Kidney tubule cell (primary cell): ENCODE measurements around the gene RHOBTB3.
A peak's percentile ranks its signal among the peaks of the same experiment; 100 is the strongest.
"Not testable (repeated sequence)": the region's sequence is repeated elsewhere in the genome, so short reads cannot be mapped to it uniquely, and the experiment has no call there.

Experiments
- DNase-seq: peaks from one replicate; pipeline ENCODE4 v3.0.0-alpha.2; 2018; ENCODE audit warnings: low spot score

The RHOBTB3 gene

GRCh38 chr5:95800553-95800952 is 69.4 kb downstream of the RHOBTB3 start:
- no peak for DNase-seq

- no peak for DNase-seq
These were observed 70.4 kb downstream of the RHOBTB3 start for GRCh38 chr5:95801532-95801931.

GRCh38 chr5:95801961-95802360 is 70.8 kb downstream of the RHOBTB3 start:
- DNase-seq: no peak

GRCh38 chr5:95803271-95804148 is 72.4 kb downstream of the RHOBTB3 start:
- DNase-seq: peak; percentile 91

- no peak for DNase-seq
These were observed 73.8 kb downstream of the RHOBTB3 start for GRCh38 chr5:95804736-95805539.

GRCh38 chr5:95806687-95807086 is 75.6 kb downstream of the RHOBTB3 start:
- no peak for DNase-seq

- no peak for DNase-seq
These were observed 77.0 kb downstream of the RHOBTB3 start for GRCh38 chr5:95808013-95808685.

GRCh38 chr5:95808686-95809413 is 77.7 kb downstream of the RHOBTB3 start:
- no peak for DNase-seq

- DNase-seq: peak; percentile 55
These were observed 78.4 kb downstream of the RHOBTB3 start for GRCh38 chr5:95809414-95809960.

- DNase-seq: peak; percentile 59
These were observed 79.4 kb downstream of the RHOBTB3 start for GRCh38 chr5:95810305-95811125.

GRCh38 chr5:95811126-95811423 is 79.9 kb downstream of the RHOBTB3 start:
- DNase-seq: peak; percentile 85

- not testable (repeated sequence) for DNase-seq
These were observed 80.4 kb downstream of the RHOBTB3 start for GRCh38 chr5:95811461-95812073.

GRCh38 chr5:95812074-95812471 is 80.9 kb downstream of the RHOBTB3 start:
- DNase-seq: no peak

- DNase-seq: not testable (repeated sequence)
These were observed 81.9 kb downstream of the RHOBTB3 start for GRCh38 chr5:95813035-95813434.

- DNase-seq: no peak
These were observed 84.1 kb downstream of the RHOBTB3 start for GRCh38 chr5:95815155-95815729.

GRCh38 chr5:95816341-95816740 is 85.2 kb downstream of the RHOBTB3 start:
- DNase-seq: no peak

- DNase-seq: no peak
These were observed 85.6 kb downstream of the RHOBTB3 start for GRCh38 chr5:95816776-95817175.

GRCh38 chr5:95817430-95817829 is 86.3 kb downstream of the RHOBTB3 start:
- peak; percentile 100 for DNase-seq

GRCh38 chr5:95818181-95819147 is 87.3 kb downstream of the RHOBTB3 start:
- DNase-seq: peak; percentile 46
